ENCODE results near the gene FAT1.

DNA sequence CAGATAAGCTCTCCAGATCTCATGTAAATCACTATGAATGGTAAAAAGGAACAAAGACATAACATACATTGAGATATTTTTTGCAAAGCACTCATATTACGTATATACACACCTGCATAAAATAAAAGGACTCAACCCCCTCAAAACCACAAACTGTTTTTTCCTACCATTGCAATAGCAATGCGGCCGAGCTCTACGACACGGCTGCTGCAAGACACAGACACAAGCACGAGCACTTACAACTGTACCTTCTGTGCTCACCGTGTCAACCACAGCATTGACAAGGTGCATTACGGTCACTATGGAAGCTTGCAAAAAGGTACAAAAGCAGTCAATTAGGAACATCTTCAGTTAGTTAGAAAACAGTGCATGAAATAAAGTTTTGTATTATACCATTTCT is 131.2 kb downstream of the FAT1 start:
- TF ChIP-seq POLR2A (IDR thresholded peaks at IDR 0.05; ENCODE audit: low read length) (no peak), GATA1 (IDR thresholded peaks at IDR 0.05; ENCODE audit: low read depth, low read length) (no peak)

All from erythroblast (primary cell).